ENCODE results near the gene PARD3. TPM values are rescaled to one million over a fixed set of nuclear protein-coding genes. Genes with fewer than 3 reads are reported as not detected.

The PARD3 gene
- total and polyA plus RNA-seq, 12 donors: 17.0 to 93.8 (median 47.3) TPM

DNA sequence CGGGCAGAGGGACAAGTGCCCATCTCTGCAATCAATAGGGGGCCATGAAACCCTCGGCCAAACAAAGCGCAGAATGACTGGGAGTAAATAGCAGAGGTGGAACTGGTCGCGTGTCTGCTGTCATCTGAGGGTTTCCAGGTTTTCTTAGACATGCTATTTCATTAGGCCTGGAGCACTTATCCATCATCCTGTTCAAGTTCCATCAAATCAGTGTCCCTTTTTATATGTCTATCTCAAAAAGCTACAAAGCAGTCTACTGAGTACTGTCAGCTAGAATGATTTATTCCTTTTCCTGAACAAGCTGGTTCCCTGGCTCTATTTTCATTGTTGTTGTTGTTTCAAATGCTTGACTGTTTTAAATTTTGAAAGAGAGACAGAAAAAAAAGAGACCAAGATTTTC, 590.5 kb downstream of the PARD3 start:
- 89 to 94% (median 91%) methylated on average over 5 of the region's 5 CpGs for WGBS, 4 donors
- DNase-seq: no peak
- TF ChIP-seq, protein P1, sequence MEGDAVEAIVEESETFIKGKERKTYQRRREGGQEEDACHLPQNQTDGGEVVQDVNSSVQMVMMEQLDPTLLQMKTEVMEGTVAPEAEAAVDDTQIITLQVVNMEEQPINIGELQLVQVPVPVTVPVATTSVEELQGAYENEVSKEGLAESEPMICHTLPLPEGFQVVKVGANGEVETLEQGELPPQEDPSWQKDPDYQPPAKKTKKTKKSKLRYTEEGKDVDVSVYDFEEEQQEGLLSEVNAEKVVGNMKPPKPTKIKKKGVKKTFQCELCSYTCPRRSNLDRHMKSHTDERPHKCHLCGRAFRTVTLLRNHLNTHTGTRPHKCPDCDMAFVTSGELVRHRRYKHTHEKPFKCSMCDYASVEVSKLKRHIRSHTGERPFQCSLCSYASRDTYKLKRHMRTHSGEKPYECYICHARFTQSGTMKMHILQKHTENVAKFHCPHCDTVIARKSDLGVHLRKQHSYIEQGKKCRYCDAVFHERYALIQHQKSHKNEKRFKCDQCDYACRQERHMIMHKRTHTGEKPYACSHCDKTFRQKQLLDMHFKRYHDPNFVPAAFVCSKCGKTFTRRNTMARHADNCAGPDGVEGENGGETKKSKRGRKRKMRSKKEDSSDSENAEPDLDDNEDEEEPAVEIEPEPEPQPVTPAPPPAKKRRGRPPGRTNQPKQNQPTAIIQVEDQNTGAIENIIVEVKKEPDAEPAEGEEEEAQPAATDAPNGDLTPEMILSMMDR (IDR thresholded peaks at IDR 0.05): no peak
- no peak for TF ChIP-seq POLR2A (IDR thresholded peaks at IDR 0.05)
- Histone ChIP-seq H3K4me3 (no peak overlapping the region), H3K27me3 (no peaks in the 10 kb centered on the region), H3K36me3 (replicated peaks in 1 of 2) (no peaks in the 10 kb centered on the region), H3K9me3 (replicated peaks in 1 of 3) (no peaks in the 10 kb centered on the region), H3K4me1 (replicated peaks in 1 of 2) (no peaks in the 10 kb centered on the region), H3K27ac (no peak overlapping the region)
- intact Hi-C loops (cut with DNase I): no loop called here

DNA sequence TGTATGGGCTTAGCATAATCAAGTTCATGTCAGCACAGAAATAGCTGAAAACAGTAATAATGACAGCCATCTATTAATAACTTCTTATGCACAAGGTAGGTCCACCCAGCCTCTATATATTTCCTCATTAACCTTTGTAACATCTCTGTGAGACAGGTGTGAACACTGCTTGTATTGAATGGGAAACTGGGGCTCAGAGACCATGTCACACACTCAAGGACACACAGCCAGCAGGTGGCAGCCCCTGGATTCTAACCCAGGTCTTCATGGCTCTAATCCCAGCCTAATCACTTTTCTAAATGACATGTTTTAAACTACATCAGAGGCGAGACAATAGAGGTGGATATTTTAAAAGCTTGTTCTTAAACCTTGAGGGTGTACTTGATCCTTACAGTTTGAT, 591.4 kb downstream of the PARD3 start:
- no peak for DNase-seq
- H3K27me3 ChIP-seq: no peaks in the 10 kb centered on the region
- 82 to 92% (median 86%) methylated on average over 1 of the region's 1 CpG for WGBS, 4 donors
- H3K4me1 ChIP-seq (replicated peaks in 1 of 2): no peaks in the 10 kb centered on the region
- no peaks in the 10 kb centered on the region for H3K9me3 ChIP-seq (replicated peaks in 1 of 3)
- no peak overlapping the region for H3K4me3 ChIP-seq
- no peak overlapping the region for H3K27ac ChIP-seq
- no peaks in the 10 kb centered on the region for H3K36me3 ChIP-seq (replicated peaks in 1 of 2)
- TF ChIP-seq, protein P1 (IDR thresholded peaks at IDR 0.05): no peak
- TF ChIP-seq POLR2A (IDR thresholded peaks at IDR 0.05): no peak
- intact Hi-C loops (cut with DNase I): no loop called here

DNA sequence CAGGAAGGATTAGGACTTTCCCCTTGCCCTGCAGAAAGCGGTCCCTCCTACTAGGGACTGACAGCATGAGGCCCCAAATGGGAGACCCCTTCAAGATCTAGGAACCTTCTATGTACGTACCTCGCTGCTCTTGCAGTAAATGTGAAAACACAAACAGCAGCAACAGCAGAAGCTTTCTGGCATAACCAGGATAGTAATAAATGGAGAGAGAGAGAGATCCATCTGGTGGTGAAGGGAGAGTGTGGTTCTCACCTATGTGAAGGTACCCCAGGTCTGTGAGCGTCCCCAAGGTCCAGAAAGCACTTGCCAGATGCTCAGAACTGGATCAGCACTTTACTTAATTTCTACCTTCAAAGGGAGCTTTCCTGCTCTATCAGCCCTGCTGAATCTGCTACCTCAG, 592.7 kb downstream of the PARD3 start:
- no peak for TF ChIP-seq POLR2A (IDR thresholded peaks at IDR 0.05)
- TF ChIP-seq, protein P1 (IDR thresholded peaks at IDR 0.05): no peak
- Histone ChIP-seq H3K27me3 (no peaks in the 10 kb centered on the region), H3K4me1 (replicated peaks in 1 of 2) (no peaks in the 10 kb centered on the region), H3K27ac (no peak overlapping the region), H3K9me3 (replicated peaks in 1 of 3) (no peaks in the 10 kb centered on the region), H3K4me3 (no peak overlapping the region), H3K36me3 (replicated peaks in 1 of 2) (no peaks in the 10 kb centered on the region)
- WGBS, 4 donors: 92 to 98% (median 96%) methylated on average over 4 of the region's 4 CpGs
- DNase-seq: no peak
- intact Hi-C loops (cut with DNase I): no loop called here

DNA sequence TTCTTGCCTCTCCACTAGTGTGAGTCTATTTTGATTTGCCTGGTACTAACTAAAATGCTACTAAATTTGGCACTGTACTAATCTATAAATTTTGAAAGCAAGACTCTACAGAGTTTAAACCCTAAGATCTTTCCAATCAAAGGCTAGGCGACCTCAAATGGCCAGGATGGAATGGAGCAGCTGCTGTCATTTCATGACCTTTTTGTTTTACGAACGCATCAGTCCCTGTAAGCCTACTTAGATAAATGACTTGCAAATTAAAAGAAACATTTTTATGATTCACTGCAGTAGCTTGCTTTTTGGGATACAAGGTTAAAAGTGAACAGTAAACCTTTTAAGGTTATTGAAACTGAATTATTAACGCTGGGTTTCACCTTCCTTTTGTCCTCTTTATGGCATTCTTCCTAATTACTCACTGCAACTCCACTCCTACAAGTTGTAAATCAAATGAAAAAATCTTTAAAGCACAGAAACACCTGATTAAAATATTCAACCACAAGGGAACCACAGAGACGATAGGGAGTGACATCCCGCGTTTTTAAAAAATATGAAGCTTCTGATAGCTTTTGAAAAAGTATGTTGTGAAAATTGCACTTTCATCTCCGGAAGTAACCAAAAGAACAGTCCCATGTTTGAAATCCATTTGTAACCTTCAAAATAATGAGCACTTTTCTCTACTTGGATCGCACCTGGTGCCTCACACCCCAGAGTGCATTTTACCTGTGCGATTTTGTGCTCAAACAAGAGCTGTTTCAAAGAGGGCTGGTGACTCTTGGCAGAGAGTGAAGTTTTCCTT, 595.1 kb downstream of the PARD3 start:
- intact Hi-C loops (cut with DNase I): no loop called here
- no peak overlapping the region for H3K4me3 ChIP-seq
- no peaks in the 10 kb centered on the region for H3K4me1 ChIP-seq (replicated peaks in 1 of 2)
- WGBS, 4 donors: 46 to 54% (median 51%) methylated on average over 10 of the region's 10 CpGs
- H3K36me3 ChIP-seq (replicated peaks in 1 of 2): no peaks in the 10 kb centered on the region
- TF ChIP-seq, protein P1 (IDR thresholded peaks at IDR 0.05): no peak
- no peak for TF ChIP-seq POLR2A (IDR thresholded peaks at IDR 0.05)
- H3K27me3 ChIP-seq: no peaks in the 10 kb centered on the region
- no peak overlapping the region for H3K27ac ChIP-seq
- peak in 1 of 7 donors; percentile 34 for DNase-seq
- H3K9me3 ChIP-seq (replicated peaks in 1 of 3): no peaks in the 10 kb centered on the region
